HL-60/S4 treated with phorbol 12-myristate 13-acetate at 8.2 ng/mL for 4 days and 3 days (cell line): ENCODE measurements around the gene SHC4.

Experiments
- in situ Hi-C: fragments of 300-500 bp; cut with MboI; formaldehyde crosslinking; loops from 2 replicates; pipeline ENCODE4 v1.15.0; 2022; ENCODE audit warnings: low sequenced_read_pairs

Gene SHC4

DNA sequence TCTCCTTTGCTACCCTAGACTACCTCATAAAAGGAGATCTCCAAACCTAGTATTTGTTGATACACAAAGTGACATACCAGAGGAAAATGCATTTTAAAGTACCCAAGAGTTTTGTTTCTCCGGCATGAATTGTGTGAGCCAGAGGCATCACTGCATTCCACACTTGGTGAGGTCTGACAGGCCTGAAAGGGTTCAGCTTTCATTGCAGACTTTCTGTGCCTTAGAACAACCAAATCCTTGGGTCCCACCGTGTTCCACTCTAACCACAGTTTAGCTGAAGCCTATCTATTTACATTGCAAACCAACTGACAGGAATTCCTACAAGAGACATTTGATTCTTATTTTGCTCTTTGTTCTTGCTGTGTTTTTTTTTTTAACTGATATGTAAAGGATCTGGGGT is 106.8 kb downstream of the SHC4 start:
- in situ Hi-C loops = loop anchor here (25.0 kb wide), 1 partner anchor 1280 kb away; no protein-coding TSS in a partner anchor

DNA sequence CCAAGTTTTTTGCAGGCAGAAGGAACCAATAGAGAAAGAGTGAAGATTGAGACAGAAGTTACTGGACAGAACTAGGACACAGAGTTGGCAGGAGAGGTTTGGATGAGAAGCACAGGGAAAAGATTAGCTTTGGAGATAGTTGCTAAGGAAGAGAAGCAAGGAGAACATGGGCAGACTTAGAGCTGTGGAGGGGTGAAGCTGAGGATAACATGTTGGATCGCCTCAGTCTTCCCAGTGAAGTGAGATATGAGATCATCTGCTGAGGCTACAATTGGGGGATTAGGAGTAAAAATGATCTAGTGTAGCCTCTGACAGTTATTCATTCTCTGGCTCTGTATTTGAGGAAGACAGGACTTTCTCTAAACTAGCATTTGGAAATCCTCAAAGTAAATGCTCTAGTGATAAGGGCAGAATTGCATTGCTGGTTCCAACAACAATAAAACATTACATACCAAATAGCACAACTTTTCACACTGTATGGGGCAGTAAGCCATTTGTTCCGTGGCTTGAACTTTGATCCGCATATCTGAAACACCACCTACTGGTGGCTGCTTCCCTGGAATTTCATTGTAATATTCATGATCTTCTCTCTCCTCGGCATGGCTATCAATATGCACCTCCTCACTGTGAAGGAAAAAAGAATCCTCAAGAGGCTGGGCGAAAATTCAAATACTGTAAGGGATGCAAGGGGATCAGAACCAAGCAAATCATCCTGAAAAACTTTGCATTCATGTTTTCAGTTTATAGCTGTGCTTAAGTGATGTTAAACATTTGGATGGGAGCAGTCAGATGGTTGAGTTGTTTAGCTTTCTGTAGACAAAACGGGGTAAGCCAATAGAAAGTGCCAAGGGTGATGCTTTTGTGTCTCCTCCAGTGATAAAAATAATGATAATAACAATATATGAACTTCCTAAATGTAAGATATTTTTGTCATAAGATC is 107.9 kb downstream of the SHC4 start:
- in situ Hi-C loops = loop anchor here (25.0 kb wide), 1 partner anchor 1282 kb away; no protein-coding TSS in a partner anchor

- in situ Hi-C loops = loop anchor here (25.0 kb wide), 1 partner anchor 1283 kb away; no protein-coding TSS in a partner anchor
These were observed 109.3 kb downstream of the SHC4 start for GRCh38 chr15:48854434-48854833.

GRCh38 chr15:48851956-48852355 is 111.8 kb downstream of the SHC4 start:
- in situ Hi-C loops = loop anchor here (25.0 kb wide), 1 partner anchor 1285 kb away; no protein-coding TSS in a partner anchor

DNA sequence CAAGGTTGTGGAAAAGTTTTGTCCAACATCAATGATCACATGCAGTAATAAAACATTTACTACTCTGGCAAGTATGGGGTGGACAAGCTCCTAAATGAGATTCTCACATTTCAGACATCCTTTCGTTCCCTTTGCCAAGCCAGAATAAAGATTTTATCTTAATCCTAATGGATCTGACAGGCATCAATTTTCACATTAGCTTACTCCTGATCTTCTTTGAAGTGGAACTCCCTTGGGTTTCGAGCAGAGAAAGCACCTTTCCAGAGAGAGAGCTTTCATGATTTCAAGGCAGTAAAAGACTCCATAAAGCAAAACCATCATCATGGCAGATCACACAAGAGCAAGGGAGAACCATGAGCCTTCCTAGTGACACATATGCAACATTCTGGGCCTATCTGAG is 113.1 kb downstream of the SHC4 start:
- in situ Hi-C loops = loop anchor here (25.0 kb wide), 1 partner anchor 1287 kb away; no protein-coding TSS in a partner anchor

- in situ Hi-C loops = no loop called here
These were observed 118.6 kb downstream of the SHC4 start for GRCh38 chr15:48845123-48845522.

DNA sequence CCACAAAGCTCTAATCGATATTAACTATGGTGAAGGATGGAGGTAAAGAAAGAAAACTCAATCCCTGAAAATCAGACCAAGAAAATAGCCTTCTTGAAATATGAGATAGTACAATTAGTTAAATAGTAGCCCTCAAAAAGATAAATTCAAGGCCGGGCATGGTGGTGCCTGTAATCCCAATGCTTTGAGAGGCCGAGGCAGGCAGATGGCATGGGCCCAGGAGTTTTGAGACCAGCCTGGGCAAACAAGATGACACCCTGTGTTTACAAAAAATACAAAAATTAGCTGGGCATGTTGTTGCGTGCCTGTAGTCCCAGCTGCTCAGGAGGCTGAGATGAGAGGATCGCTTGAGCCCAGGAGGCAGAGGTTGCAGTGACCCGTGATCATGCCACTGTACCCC is 121.2 kb downstream of the SHC4 start:
- in situ Hi-C loops = no loop called here

GRCh38 chr15:48834756-48835155 is 129.0 kb downstream of the SHC4 start:
- in situ Hi-C loops = no loop called here

DNA sequence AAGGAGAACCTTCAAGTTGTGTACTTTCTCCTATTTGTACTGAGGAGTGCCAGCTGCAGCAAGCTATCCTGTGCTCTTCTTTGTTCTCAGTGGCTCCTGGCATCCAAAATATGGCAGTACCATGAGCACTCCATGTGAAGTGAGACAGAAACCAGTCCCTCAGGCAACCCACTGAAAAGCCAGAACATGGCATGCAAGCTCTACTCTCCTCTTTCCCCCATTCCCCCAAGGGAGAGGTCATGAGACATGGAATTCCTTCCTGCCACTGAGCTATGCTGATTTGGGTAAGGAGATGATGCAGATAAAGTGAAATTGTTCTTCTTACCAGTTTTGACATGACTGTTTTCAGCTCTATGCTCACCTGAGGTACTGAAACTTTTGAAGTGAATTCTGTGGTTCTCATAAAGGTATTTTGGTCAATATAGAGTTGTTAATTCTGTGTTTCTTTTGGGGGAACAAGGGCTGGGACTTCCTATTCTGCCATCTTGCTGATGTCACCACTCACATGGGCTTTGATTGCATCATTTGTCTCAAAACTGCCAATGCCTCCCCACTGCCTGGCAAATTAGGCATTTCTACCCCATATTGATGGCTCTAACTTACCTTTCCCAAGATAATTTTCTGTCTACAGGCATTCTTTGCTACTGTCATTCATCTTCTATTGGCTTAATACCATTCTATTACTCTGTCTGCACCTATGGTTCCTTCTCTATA is 130.0 kb downstream of the SHC4 start:
- in situ Hi-C loops = no loop called here

DNA sequence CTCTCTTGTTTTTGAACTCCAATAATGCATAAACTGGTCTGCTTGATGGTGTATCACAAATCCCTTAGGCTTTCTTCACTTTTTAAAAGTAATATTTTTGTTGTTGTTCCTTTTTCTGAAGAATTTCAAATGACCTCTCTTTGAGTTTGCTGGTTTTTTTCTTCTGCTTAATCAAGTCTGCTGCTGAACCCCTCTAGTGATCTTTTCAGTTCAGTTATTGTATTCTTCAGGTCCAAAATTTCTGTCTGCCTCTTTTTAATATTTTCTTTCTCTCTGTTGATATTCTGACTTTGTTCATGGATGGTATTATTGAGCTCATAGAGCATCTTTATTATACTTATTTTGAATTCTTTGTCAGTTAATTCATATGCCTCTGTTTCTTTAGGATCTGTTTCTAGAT is 131.1 kb downstream of the SHC4 start:
- in situ Hi-C loops = no loop called here

- in situ Hi-C loops = no loop called here
These were observed 134.8 kb downstream of the SHC4 start for GRCh38 chr15:48828906-48829305.

- in situ Hi-C loops = no loop called here
These were observed 135.2 kb downstream of the SHC4 start for GRCh38 chr15:48828471-48828870.

DNA sequence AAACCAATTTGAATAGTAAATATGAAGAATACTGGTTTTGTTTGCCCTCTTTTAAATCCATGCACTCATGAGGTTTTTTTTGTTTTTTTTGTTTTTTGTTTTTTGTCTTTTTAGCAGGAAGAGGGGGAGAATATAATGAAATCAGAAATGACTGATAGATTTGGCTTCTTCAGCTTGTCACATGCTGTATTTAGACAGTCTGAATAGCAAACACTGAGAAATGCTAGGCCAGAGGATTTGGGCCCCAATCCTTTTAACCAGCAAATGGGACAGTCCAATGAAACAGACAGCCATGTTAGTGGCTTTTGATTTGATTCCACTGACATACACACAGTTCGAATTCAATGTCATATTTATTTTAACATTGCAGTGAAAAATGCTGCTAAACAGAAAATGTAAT is 138.6 kb downstream of the SHC4 start:
- in situ Hi-C loops = no loop called here

- in situ Hi-C loops = no loop called here
These were observed 140.0 kb downstream of the SHC4 start for GRCh38 chr15:48823706-48824105.

- in situ Hi-C loops = no loop called here
These were observed 140.5 kb downstream of the SHC4 start for GRCh38 chr15:48823237-48823636.

- in situ Hi-C loops = no loop called here
These were observed 149.4 kb downstream of the SHC4 start for GRCh38 chr15:48814286-48814685.

DNA sequence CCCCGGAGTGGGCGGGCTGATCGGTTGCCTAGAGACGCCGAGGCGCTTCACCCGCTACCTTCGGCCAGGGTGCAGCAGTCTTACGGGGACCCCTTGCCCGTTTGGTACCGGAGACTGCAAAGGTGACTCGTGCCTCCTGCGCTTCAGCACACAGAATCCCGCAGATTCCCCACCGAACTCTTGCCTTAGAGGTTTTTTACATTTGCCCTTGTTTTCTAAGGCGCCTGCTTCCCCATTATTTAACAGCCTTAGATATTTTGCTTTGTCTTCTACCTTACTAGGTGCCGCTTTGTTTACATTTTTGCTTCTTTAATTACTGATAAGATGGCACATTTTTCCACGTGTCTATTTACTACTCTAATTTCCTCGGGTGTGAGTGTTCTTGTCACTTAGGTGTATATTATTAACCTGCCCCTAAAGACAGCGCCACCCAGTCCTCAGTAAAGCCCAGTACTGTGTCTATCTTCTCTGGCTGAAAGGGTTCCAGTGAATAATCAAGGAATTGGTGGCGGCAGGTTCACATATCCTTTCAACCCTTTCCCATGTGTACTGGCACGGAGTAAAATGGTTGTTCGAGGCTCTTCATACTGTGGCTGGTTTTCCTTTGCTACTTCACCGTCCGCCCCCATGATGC is 152.3 kb downstream of the SHC4 start:
- in situ Hi-C loops = no loop called here

DNA sequence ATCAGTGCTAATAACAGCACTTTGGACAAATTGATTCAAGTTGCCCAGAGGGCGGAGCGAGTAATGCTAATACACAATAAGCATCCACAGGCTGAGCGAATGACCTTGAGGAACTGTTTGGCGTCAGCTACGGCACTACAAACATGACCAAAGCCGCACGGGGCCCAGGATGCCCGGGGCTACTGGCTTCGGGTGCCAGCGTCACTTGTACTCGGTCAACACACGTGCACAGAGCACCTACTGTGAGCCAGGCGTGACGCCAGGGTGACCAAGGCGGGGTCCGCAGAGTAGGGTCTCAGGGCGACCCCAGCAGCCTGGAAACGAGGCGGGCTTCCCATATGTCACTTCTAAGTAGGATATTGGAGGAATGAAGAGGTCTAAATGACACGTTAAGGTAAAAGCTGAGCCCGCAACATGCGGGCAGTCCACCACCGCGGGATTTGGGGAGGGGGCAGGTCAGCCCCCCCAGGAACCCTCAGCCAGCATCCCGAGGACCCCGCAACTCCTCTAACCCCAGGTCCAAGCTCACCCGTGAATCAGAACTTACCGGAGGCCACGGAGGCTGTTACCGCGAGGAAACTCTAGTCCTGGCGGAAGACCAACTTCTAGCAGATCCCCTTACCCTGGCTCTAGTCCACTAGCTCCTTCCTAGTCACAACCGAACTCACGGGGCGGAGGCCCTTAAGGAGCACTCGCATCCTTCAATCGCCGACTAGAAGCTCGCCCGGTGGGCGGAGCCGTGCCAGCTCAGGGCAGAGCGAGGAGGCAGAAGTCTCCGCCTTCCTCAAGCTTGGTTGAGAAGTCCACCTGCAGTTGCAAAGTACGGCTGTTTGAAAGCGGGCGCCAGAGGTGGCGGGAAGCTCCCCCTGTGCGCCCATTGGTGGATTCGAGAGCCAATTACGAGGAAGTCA is 153.1 kb downstream of the SHC4 start, which contains the start of gene CEP152:
Gene CEP152 (minus strand): TSS at position 656 of the 911 bp plus-strand sequence. CDS start 5,420 bp downstream, outside the sequence.
- in situ Hi-C loops = no loop called here

DNA sequence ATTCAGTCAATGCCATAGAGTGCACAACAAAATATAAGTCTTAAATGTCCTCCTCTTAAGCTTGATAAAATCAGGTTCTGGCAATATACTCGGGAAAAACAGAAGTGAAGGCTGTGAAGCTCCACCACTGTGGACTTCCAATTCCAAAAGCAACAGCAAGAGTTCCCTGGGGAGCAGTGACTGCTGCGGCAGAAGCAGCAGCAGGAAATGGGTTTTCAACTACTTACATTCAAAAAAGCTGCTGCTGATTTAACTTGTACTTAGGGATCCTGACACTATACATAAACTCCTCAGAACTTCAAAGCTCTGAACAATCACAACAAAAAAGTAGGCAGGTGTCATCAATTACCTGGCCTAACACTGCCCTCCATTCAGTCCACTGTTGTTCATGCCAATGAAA is 157.6 kb downstream of the SHC4 start:
- in situ Hi-C loops = no loop called here

GRCh38 chr15:48805591-48805990 is 158.1 kb downstream of the SHC4 start:
- in situ Hi-C loops = no loop called here
